Measurements from ENCODE around the gene CDKN2A. TPM values are rescaled to one million over a fixed set of nuclear protein-coding genes. Genes with fewer than 3 reads are reported as not detected.

CDKN2A gene
- total RNA-seq, 1 donor from 2014 or later: 47.7 TPM

GRCh38 chr9:21993007-21993406, 1.2 kb downstream of the CDKN2A start:
- TF ChIP-seq, protein P1, sequence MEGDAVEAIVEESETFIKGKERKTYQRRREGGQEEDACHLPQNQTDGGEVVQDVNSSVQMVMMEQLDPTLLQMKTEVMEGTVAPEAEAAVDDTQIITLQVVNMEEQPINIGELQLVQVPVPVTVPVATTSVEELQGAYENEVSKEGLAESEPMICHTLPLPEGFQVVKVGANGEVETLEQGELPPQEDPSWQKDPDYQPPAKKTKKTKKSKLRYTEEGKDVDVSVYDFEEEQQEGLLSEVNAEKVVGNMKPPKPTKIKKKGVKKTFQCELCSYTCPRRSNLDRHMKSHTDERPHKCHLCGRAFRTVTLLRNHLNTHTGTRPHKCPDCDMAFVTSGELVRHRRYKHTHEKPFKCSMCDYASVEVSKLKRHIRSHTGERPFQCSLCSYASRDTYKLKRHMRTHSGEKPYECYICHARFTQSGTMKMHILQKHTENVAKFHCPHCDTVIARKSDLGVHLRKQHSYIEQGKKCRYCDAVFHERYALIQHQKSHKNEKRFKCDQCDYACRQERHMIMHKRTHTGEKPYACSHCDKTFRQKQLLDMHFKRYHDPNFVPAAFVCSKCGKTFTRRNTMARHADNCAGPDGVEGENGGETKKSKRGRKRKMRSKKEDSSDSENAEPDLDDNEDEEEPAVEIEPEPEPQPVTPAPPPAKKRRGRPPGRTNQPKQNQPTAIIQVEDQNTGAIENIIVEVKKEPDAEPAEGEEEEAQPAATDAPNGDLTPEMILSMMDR (conservative IDR thresholded peaks at IDR 0.05; ENCODE audit: low read depth, low read length): no peak
- peak overlapping the region; percentile 76 for H3K4me3 ChIP-seq (ENCODE audit: low read depth, low read length)
- DNase-seq (ENCODE audit: low read depth): no peak

- peak overlapping the region; percentile 21 for H3K4me3 ChIP-seq (ENCODE audit: low read depth, low read length)
- no peak for DNase-seq (ENCODE audit: low read depth)
- TF ChIP-seq, protein P1 (conservative IDR thresholded peaks at IDR 0.05; ENCODE audit: low read depth, low read length): no peak
These were observed 2.9 kb downstream of the CDKN2A start for GRCh38 chr9:21991072-21991959.

DNA sequence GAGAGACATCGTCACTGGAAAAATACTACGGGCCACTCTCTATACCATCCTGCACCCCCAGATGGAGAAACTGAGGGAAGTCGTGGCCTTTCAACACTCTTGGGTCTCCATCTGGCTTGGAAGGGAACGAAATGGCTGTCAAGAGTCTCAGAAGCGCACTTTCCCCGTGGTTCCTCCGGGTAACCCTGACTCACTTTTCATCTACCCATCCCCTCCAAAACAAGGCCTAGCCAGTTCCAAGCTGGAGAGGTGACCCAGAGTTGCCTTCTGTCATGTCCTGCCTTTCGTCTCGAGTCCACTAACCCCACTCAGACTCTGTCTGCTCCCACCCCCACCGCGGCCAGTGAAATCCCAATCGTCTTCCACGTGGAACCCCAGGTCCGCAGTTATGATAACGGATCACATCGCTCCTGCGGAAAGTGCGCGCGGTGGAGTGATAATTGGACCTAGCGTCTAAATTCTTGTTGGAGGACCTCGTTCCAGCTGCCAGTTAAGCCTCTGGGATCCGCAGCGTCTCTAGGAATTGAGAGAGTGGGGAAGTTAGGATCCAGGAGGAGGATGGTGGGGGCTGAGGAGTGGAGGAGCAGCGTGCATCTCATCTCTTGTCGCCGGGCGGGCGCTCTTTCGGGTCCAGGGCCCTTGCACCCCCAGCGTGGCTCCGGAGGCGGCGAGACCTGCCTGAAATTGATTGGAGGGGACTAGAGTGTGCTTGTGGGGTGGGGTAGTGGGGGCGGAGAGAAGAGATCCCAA, 4.6 kb downstream of the CDKN2A start:
- no peak for DNase-seq (ENCODE audit: low read depth)
- H3K4me3 ChIP-seq (ENCODE audit: low read depth, low read length): peak overlapping the region; percentile 16
- TF ChIP-seq, protein P1 (conservative IDR thresholded peaks at IDR 0.05; ENCODE audit: low read depth, low read length): no peak

- H3K4me3 ChIP-seq (ENCODE audit: low read depth, low read length): no peak overlapping the region
- TF ChIP-seq, protein P1 (conservative IDR thresholded peaks at IDR 0.05; ENCODE audit: low read depth, low read length): no peak
- no peak for DNase-seq (ENCODE audit: low read depth)
These were observed 5.9 kb downstream of the CDKN2A start for GRCh38 chr9:21988056-21988990.

GRCh38 chr9:21985964-21986667, 8.1 kb downstream of the CDKN2A start:
- no peak for DNase-seq (ENCODE audit: low read depth)
- H3K4me3 ChIP-seq (ENCODE audit: low read depth, low read length): no peak overlapping the region
- TF ChIP-seq, protein P1 (conservative IDR thresholded peaks at IDR 0.05; ENCODE audit: low read depth, low read length): no peak

GRCh38 chr9:21984101-21984500, 10.1 kb downstream of the CDKN2A start:
- H3K4me3 ChIP-seq (ENCODE audit: low read depth, low read length): no peak overlapping the region
- no peak for DNase-seq (ENCODE audit: low read depth)
- TF ChIP-seq, protein P1 (conservative IDR thresholded peaks at IDR 0.05; ENCODE audit: low read depth, low read length): no peak

Measured in epithelial cell of proximal tubule (primary cell).